HG03060 (cell line): Measurements from ENCODE around the gene C1orf116.

ENCODE experiments used
- ATAC-seq: cut with Tn5 transposase; IDR thresholded peaks from one replicate; pipeline ENCODE4 v1.9.1; 2021; ENCODE audit warnings: low read depth, moderate number of reproducible peaks; ENCODE audit not compliant: unreplicated experiment

Gene C1orf116

GRCh38 chr1:207003210-207003609 lies 29.3 kb downstream of the C1orf116 start:
- no peak for ATAC-seq

GRCh38 chr1:207002724-207003146 lies 29.8 kb downstream of the C1orf116 start:
- ATAC-seq = no peak

DNA sequence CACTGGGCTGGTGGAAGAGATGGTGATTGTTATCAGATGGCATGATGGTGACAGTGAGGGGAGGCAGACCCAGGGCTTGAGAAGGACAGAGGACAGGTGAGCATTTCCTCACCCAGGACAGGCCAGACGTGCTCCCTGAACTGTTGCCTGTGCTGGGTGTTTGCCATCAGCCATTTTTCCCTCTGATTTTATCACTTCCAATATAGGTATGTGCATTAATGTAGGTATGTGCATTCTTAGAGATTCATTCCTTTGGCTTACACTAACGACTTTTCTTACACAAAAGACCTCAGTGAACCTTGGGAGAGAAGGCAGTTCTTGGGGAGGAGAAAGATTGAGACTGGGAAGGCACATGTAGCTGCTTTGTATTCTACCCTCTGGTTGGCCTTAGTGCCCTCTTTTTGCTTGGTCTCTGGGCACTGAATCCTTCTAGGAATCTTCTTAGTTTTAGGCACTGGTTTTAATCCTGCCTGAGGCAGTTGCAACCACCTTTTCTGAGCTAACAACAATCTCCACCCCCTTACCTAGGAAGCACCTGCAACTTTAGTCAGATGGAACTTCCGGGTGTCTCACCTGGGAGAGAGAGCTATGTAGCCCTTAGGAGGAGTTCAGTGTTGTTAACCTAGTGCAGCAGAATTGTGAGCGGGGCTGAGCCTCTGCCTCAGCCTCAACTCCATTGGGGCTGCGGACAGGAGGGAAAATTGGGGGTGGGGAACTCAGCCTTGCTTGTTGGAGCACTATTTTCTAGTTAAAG lies 30.9 kb downstream of the C1orf116 start:
- no peak for ATAC-seq

GRCh38 chr1:207000651-207001291 lies 31.8 kb downstream of the C1orf116 start:
- no peak for ATAC-seq

GRCh38 chr1:206998816-206999215 lies 33.7 kb downstream of the C1orf116 start:
- no peak for ATAC-seq

DNA sequence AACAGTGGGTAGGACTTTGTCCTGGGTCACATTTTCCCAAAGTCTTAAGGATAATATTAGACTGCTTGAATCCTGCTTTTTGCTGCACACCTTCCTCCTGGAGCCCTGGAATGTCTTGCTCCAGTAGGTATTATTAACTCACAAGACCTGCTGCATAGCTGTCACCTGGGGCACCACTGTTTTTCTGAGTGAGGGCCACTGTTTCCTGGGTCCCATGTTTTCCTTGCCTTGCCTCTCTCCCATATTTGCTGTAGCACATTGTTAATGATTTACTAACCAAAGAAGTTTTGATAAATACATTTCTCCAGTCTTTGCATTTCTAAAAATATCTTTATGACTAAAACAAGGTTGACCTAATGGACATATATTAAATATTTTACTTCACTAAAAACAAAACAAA lies 39.8 kb downstream of the C1orf116 start:
- no peak for ATAC-seq

- ATAC-seq = no peak
Measured at GRCh38 chr1:206987873-206988272, 44.7 kb downstream of the C1orf116 start.

- ATAC-seq = no peak
Measured at GRCh38 chr1:206986885-206987284, 45.7 kb downstream of the C1orf116 start.

- no peak for ATAC-seq
Measured at GRCh38 chr1:206986402-206986801, 46.2 kb downstream of the C1orf116 start.

- no peak for ATAC-seq
Measured at GRCh38 chr1:206985162-206985749, 47.3 kb downstream of the C1orf116 start.

- ATAC-seq = no peak
Measured at GRCh38 chr1:206982216-206982615, 50.3 kb downstream of the C1orf116 start.

- ATAC-seq = no peak
Measured at GRCh38 chr1:206979379-206980043, 53.0 kb downstream of the C1orf116 start.

GRCh38 chr1:206978259-206978658 lies 54.3 kb downstream of the C1orf116 start:
- no peak for ATAC-seq

DNA sequence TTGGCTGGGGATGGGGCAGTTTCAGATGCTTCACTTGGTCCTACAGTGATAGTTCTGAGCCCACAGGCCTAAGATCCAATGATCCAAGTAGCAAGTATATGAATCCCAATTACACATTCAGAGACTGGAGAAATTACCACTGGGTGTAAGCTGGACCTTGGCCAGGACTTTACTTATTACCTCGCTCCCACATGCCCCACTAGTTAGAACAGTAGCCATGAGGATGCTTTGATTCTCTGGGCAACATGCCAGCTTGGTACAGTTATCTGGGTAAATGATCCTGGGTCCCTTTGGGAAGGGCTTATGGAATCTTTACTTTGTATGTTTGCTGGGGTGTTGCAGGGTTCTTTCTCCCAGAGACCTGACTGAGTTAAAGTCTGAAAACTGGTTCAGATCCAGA lies 57.2 kb downstream of the C1orf116 start:
- no peak for ATAC-seq

GRCh38 chr1:206974140-206974539 lies 58.4 kb downstream of the C1orf116 start:
- no peak for ATAC-seq

GRCh38 chr1:206972728-206973127 lies 59.8 kb downstream of the C1orf116 start:
- no peak for ATAC-seq

- no peak for ATAC-seq
Measured at GRCh38 chr1:206971029-206971655, 61.4 kb downstream of the C1orf116 start.

DNA sequence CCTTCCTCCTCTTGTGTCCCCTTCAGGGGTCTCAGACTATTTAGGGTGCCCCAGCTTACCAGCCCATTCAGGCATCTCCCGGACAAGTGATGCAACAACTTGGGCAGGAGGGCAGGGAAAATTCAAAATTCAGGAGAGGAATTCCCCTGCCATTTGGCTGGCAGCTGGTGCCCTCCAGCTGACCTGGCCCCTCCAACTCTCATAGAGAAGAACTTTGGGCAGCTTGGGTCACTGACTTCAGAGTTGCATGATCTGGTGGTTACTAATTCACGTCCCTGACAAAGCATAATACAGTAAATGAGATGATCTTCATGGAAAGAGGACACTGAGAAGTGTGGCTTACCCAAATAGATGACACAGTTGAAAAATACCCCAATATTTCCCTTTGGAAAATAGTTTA lies 62.1 kb downstream of the C1orf116 start, which contains the start of gene FCAMR:
Gene FCAMR (minus strand): TSS at position 15 of the 400 bp plus-strand sequence. CDS start 335 bp downstream, outside the sequence.
- no peak for ATAC-seq

- no peak for ATAC-seq
Measured at GRCh38 chr1:206969090-206969489, 63.5 kb downstream of the C1orf116 start.
